HG02588 (cell line): ENCODE results near the gene DLG2.

Experiments used
- ATAC-seq: cut with Tn5 transposase; IDR thresholded peaks from one replicate; pipeline ENCODE4 v1.9.1; 2021; ENCODE audit warnings: mild to moderate bottlenecking, moderate library complexity; ENCODE audit not compliant: unreplicated experiment

Gene DLG2

DNA sequence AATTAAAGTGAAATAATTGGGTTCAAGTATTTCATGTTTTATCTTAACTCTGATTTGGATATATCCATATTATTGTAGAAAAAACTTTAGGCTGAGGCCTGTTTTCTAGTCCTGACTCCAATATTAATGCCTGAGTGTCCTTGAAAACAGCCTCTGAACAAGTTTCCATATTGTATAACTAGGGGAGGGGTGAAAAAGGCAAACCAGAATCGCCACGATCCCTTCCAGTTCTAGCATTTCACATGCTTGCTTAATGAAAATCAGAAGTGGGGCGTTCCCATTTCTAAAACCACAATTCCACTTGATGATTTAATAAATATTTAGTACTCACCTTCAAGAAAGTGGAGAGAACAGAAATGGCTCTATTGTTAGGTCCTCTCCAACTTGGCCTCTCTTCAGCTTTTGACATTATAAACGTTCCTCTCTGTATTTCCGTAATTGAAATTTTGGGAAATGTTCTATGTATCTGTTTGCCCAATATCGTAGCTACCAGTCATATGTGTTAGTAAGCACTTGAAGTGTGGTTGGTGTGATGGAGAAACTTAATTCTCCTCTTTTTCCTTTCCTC lies 1779.6 kb downstream of the DLG2 start:
- ATAC-seq = no peak

DNA sequence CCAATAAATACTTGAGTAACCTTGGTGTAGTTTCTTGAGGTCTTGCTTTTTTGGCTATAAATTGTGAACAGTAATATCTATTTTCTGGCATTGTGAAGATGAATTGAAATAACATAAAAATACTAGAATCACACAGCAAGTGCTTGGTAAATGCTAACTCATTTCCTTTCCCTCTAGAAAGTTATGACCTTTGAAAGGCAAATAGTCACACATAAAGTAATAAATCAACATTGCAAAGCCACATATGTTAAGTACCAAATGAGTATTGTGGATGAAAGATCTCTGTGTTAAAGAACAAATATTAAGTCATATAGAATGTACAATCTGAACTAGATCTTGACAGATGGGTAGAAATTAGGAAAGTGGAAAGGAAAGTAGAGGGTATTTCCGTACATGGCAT lies 1781.3 kb downstream of the DLG2 start:
- no peak for ATAC-seq

GRCh38 chr11:83840326-83840725 lies 1786.8 kb downstream of the DLG2 start:
- ATAC-seq = no peak

- ATAC-seq = peak; percentile 71
Measured at GRCh38 chr11:83836883-83837654, 1790.1 kb downstream of the DLG2 start.

DNA sequence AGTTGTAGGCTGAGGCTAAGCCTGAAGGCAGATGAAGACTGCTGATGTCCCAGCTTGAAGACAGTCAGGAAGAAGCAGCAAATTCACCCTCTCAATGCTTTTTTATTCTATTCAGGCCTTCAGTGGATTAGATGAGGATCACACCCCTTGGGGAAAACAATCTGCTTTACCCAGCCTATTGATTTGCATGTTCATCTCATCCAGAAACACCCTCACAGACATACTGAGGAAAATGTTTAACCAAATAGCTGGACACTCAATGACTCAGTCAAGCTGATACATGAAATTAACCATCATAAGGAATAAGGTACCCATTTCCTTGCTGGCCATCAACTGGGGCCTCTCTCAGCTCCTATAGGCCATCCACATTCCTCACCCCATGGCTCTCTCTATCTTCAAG lies 1791.1 kb downstream of the DLG2 start:
- no peak for ATAC-seq

- ATAC-seq = peak; percentile 81
Measured at GRCh38 chr11:83835423-83835822, 1791.7 kb downstream of the DLG2 start.

DNA sequence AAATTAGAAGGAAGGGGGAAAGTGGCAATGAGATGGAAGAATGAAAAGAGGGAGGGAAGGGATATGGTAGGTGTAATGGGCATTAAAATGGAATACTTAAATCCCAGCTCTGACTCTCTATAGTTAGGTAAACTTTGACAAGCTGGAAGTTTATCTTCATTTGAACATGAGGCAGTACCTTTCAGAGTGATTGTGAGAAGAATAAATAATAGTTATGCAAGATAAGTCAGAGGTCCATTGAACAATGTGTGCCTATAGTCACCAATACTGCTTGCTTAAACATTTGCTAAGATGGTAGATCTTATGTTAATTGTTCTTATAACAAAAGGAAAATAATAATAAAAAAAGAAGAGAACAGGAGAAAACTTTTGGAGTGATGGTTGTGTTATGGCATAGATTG lies 1795.2 kb downstream of the DLG2 start:
- ATAC-seq = no peak

- peak; percentile 76 for ATAC-seq
Measured at GRCh38 chr11:83827940-83828554, 1799.1 kb downstream of the DLG2 start.

DNA sequence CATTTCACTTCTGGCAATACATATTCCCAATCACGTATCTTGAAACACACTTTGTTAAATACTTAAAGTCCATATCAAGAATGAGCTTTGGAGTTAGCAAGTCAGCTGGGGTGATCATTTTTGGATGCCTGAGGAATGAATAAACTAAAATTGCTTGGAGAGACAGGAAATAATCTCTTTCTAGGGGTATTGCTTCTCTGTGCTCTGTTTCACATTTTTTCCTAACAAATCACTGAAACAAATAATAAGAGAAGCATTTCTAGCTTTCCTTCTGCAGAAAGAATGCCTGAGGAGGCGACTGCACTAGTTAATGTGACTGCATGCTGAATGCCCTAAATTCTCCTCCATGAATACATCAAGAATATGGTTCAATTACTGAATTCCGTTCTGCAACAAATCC lies 1799.6 kb downstream of the DLG2 start:
- no peak for ATAC-seq

GRCh38 chr11:83826078-83826477 lies 1801.1 kb downstream of the DLG2 start:
- ATAC-seq = no peak

- no peak for ATAC-seq
Measured at GRCh38 chr11:83823461-83824025, 1803.6 kb downstream of the DLG2 start.

- no peak for ATAC-seq
Measured at GRCh38 chr11:83819931-83820549, 1807.1 kb downstream of the DLG2 start.

- ATAC-seq = no peak
Measured at GRCh38 chr11:83818349-83818748, 1808.8 kb downstream of the DLG2 start.

DNA sequence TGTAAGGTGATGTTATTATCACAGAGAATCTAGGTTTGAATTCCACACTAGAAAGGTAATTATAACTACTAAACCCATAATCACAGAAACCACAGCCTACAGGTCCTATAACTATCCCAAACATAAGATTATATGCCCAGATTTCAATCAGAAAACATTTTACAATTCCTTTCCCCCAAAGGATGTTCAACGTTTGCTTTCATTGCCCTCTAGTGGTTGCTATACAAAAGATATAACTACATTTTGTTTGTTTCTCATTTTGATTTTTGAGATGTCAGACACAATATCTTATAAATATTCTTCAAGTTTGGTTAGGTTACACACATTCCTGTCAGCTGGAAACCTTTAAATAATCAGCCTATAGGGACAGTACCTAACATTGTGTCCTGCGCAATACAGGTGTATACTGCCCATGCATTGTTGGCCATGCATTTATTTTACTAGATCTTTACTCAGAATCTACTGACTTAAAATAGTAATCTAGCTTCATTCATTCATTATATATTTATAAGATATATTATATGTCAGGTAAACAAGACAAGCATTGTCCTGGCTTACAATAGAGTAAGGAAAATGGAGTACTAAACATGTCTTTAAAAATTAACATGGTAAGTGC lies 1810.5 kb downstream of the DLG2 start:
- ATAC-seq = no peak

DNA sequence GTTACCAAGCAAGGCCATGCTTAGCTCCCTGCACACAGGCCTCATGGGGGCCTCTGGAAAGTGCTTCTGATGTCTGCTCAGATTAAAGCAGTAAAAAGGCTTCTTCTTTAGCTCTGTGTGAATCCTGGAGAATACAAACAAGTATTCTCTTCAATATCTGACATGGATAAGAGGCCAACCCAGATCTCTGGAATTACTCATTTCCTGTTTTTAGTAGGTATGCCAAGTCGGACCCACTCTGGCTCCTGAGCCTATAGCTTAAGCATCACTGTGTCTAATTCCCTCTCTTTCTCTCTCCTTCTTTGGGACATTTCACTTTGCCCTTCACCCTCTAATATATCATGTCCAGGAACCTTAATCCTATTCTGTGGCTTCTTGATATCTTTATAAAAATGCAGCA lies 1811.4 kb downstream of the DLG2 start:
- ATAC-seq = no peak

DNA sequence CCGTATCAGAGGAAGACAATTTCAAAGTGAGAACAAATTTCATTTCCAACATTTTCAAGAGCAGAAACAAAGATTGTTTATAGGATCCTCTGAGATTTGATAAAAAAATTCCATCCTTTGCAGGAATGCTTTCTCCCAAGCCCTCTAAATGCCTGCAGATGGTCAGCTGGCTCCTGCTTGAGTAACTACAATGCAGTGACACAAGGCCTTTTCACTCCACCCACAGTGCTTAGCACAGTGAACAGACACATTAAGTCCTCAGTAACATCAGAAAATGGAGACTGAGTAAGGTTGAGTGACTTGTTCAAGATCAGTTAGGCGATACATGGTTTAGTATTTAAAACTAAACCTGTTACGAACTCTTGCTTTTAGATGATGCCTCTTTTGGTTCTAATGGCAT lies 1813.8 kb downstream of the DLG2 start:
- no peak for ATAC-seq

- no peak for ATAC-seq
Measured at GRCh38 chr11:83809274-83809673, 1817.9 kb downstream of the DLG2 start.

- no peak for ATAC-seq
Measured at GRCh38 chr11:83801799-83802198, 1825.3 kb downstream of the DLG2 start.

DNA sequence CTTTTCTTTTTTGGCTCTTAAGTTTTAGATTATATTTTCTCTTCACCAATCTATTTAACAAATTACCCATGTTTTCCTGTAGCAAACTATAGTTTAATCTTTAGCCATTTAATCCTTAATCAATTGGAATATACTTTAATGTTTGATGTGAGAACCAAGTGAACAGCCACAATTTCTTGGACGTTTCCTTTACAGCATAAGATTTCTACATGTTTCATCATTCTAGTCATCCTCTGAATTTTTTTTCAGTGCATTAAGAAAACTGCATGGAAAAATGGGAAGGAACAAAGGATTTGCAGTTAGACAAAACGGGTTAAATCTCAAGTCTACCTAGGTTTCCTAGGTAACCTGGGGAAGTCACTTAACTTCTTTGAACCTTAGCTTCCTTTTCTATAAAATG lies 1833.8 kb downstream of the DLG2 start:
- no peak for ATAC-seq

DNA sequence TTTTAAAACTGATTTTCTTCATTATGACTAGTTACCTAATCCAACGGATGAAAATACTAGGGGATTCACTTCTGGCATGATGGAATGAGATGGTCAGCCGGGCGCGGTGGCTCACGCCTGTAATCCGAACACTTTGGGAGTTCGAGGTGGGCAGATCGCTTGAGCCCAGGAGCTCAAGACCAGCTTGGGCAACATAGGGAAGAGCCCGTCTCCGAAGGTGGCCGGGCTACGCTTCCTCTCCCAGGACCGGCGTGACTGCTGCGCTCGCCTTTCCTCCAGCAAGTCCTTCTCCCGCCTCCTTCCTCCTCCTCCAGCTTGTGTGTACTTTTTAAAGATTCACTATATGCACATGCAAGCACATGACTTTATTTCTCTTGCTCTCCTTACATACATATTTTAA lies 1835.6 kb downstream of the DLG2 start:
- ATAC-seq = no peak

GRCh38 chr11:83785942-83786341 lies 1841.2 kb downstream of the DLG2 start:
- ATAC-seq = no peak
